H1 (cell line): Measurements from ENCODE around the gene SLC35F1. TPM values are rescaled to one million over a fixed set of nuclear protein-coding genes. Genes with fewer than 3 reads are reported as not detected.

Experiments used
- CTCF ChIA-PET: fragments of 300-600 bp; sonication (Branson Sonifier 250); formaldehyde crosslinking; loops from one replicate; lab custom pipeline; 2021; ENCODE audit not compliant: partially characterized antibody; lab: Charles Lee
- POLR2A ChIA-PET: fragments of 300-600 bp; sonication (Branson Sonifier 250); formaldehyde crosslinking; loops from one replicate; lab custom pipeline; 2021; ENCODE audit warnings: inconsistent platforms; ENCODE audit not compliant: partially characterized antibody; lab: Charles Lee
- DNase-seq, 2 experiments: peaks; one replicate each; pipeline versions ENCODE4 v3.0.0 to v3.0.0-alpha.2; 2010 to 2022; ENCODE audit warnings: low spot score in 2 of 2, low read depth in 1 of 2, mixed read lengths in 1 of 2
- FAIRE-seq: peaks from 2 replicates; lab custom pipeline; 2011; peaks lifted over from hg19 to GRCh38; lab: Jason Lieb, UNC
- H2AFZ ChIP-seq: 2 replicates; pipeline ENCODE4 v1.8.1; 2012; ENCODE audit warnings: low read length, inconsistent platforms
- H2AK5ac ChIP-seq: 2 replicates; pipeline ENCODE4 v1.6.1; 2013; ENCODE audit warnings: low read depth, low read length
- H2BK120ac ChIP-seq: replicated peaks from 2 replicates; pipeline ENCODE3; 2013; ENCODE audit warnings: low read depth, low read length, inconsistent platforms
- H2BK12ac ChIP-seq: 2 replicates; pipeline ENCODE4 v1.6.1; 2013; ENCODE audit warnings: low read depth, low read length
- H2BK15ac ChIP-seq: 2 replicates; pipeline ENCODE4 v1.6.1; 2013; ENCODE audit warnings: low read length
- H2BK20ac ChIP-seq: 2 replicates; pipeline ENCODE4 v1.6.1; 2013; ENCODE audit warnings: low read length
- H2BK5ac ChIP-seq: 2 replicates; pipeline ENCODE4 v1.6.1; 2013; ENCODE audit warnings: low read depth, low read length
- H3K14ac ChIP-seq: 2 replicates; pipeline ENCODE4 v1.6.1; 2013; ENCODE audit warnings: inconsistent platforms; ENCODE audit not compliant: insufficient read length
- H3K18ac ChIP-seq: 2 replicates; pipeline ENCODE4 v1.6.1; 2013; ENCODE audit warnings: low read length; ENCODE audit errors: extremely low read depth
- H3K23ac ChIP-seq: 2 replicates; pipeline ENCODE4 v1.6.1; 2013; ENCODE audit warnings: inconsistent platforms; ENCODE audit not compliant: insufficient read length
- H3K23me2 ChIP-seq: 2 replicates; pipeline ENCODE4 v1.6.1; 2013; ENCODE audit warnings: low read depth, low read length
- H3K27ac ChIP-seq: 2 replicates; pipeline ENCODE4 v1.6.1; 2011; ENCODE audit warnings: low read depth, low read length, inconsistent platforms
- H3K27me3 ChIP-seq, 4 experiments: replicated peaks in 1 of 4; 1 replicate in 1 of 4; 2 replicates in 3 of 4; pipeline versions ENCODE4 v1.6.1 to v1.8.1; 2011 to 2013; ENCODE audit warnings: low read length in 3 of 4, mild to moderate bottlenecking in 3 of 4, inconsistent platforms in 2 of 4, mixed read lengths in 2 of 4, moderate library complexity in 1 of 4; ENCODE audit not compliant: control insufficient read depth in 3 of 4, insufficient read depth in 3 of 4; ENCODE audit errors: extremely low read depth in 1 of 4
- H3K36me3 ChIP-seq, 4 experiments: 2 replicates each; pipeline versions ENCODE4 v1.6.1 to v1.8.1; 2011 to 2013; ENCODE audit warnings: mild to moderate bottlenecking in 4 of 4, low read length in 3 of 4, moderate library complexity in 2 of 4, control low read depth in 1 of 4, inconsistent platforms in 1 of 4; ENCODE audit not compliant: insufficient read depth in 4 of 4, control insufficient read depth in 2 of 4
- H3K4ac ChIP-seq: replicated peaks from 2 replicates; pipeline ENCODE3; 2013; ENCODE audit warnings: low read length, low read depth, mixed read lengths, inconsistent platforms; ENCODE audit not compliant: insufficient read length
- H3K4me1 ChIP-seq, 4 experiments: replicated peaks in 1 of 4; 1 replicate in 1 of 4; 2 replicates in 3 of 4; pipeline versions ENCODE4 v1.6.1 to v1.8.1; 2011 to 2013; ENCODE audit warnings: low read length in 3 of 4, inconsistent platforms in 2 of 4, mixed read lengths in 1 of 4; ENCODE audit not compliant: insufficient read depth in 4 of 4, control insufficient read depth in 3 of 4
- H3K4me2 ChIP-seq, 2 experiments: 2 replicates each; pipeline versions ENCODE4 v1.6.1 to v1.8.1; 2011 to 2013; ENCODE audit warnings: low read depth in 2 of 2, low read length in 2 of 2, control low read depth in 1 of 2, inconsistent platforms in 1 of 2, mild to moderate bottlenecking in 1 of 2; ENCODE audit not compliant: insufficient read depth in 1 of 2
- H3K4me3 ChIP-seq, 4 experiments: fragments of 200-600, 300-600 bp in 1 of 4; sonication (generic), shearing (Covaris generic), sonication (Bioruptor Twin) in 1 of 4; 2 replicates each; pipeline versions ENCODE4 v1.5.1 to v1.8.1; 2011 to 2016; ENCODE audit warnings: low read length in 4 of 4, low read depth in 3 of 4, control low read depth in 2 of 4, inconsistent platforms in 2 of 4, mild to moderate bottlenecking in 2 of 4, mixed read lengths in 1 of 4, moderate library complexity in 1 of 4; ENCODE audit not compliant: insufficient read depth in 2 of 4; ENCODE audit errors: extremely low read depth in 1 of 4
- H3K56ac ChIP-seq: replicated peaks from 2 replicates; pipeline ENCODE3; 2013; ENCODE audit warnings: low read depth, mild to moderate bottlenecking, mixed read lengths, low read length, inconsistent platforms; ENCODE audit not compliant: insufficient read length
- H3K79me1 ChIP-seq: 2 replicates; pipeline ENCODE4 v1.6.1; 2013; ENCODE audit warnings: low read depth, low read length, control low read depth
- H3K79me2 ChIP-seq, 2 experiments: 2 replicates each; pipeline versions ENCODE4 v1.6.1 to v1.8.1; 2012 to 2013; ENCODE audit warnings: low read length in 2 of 2, mild to moderate bottlenecking in 2 of 2, inconsistent platforms in 1 of 2; ENCODE audit not compliant: insufficient read depth in 2 of 2, control insufficient read depth in 1 of 2
- H3K9ac ChIP-seq, 4 experiments: replicated peaks in 1 of 4; 1 replicate in 1 of 4; 2 replicates in 3 of 4; pipeline versions ENCODE4 v1.6.1 to v1.8.1; 2011 to 2013; ENCODE audit warnings: low read depth in 3 of 4, low read length in 3 of 4, control low read depth in 2 of 4, mild to moderate bottlenecking in 2 of 4, moderate library complexity in 2 of 4, inconsistent platforms in 1 of 4; ENCODE audit errors: extremely low read depth in 1 of 4
- H3K9me3 ChIP-seq, 2 experiments: 2 replicates each; pipeline versions ENCODE4 v1.6.1 to v1.8.1; 2012 to 2013; ENCODE audit warnings: mild to moderate bottlenecking in 2 of 2, moderate library complexity in 2 of 2, control low read depth in 1 of 2, inconsistent platforms in 1 of 2, low read depth in 1 of 2, low read length in 1 of 2, mixed read lengths in 1 of 2; ENCODE audit not compliant: insufficient read depth in 2 of 2
- H4K20me1 ChIP-seq, 2 experiments: replicated peaks in 1 of 2; 2 replicates each; pipeline versions ENCODE3 to v1.8.1; 2011 to 2013; ENCODE audit warnings: inconsistent platforms in 2 of 2, low read length in 2 of 2, mild to moderate bottlenecking in 1 of 2; ENCODE audit not compliant: insufficient read depth in 2 of 2, control insufficient read depth in 1 of 2
- H4K5ac ChIP-seq: 2 replicates; pipeline ENCODE4 v1.6.1; 2013; ENCODE audit warnings: low read length, low read depth, mixed read lengths, inconsistent platforms; ENCODE audit not compliant: insufficient read length
- H4K8ac ChIP-seq: 2 replicates; pipeline ENCODE4 v1.8.0; 2013; ENCODE audit warnings: mild to moderate bottlenecking, moderate library complexity, low read length, inconsistent platforms; ENCODE audit not compliant: insufficient read depth; ENCODE audit errors: extremely low read depth
- H4K91ac ChIP-seq: replicated peaks from 2 replicates; pipeline ENCODE3; 2013; ENCODE audit warnings: low read length, mixed read lengths, inconsistent platforms; ENCODE audit not compliant: insufficient read length
- BACH1 ChIP-seq: IDR thresholded peaks from 2 replicates; pipeline ENCODE4 v1.6.1; 2012; ENCODE audit warnings: low read length, improper control_type of control experiment
- BCL11A ChIP-seq, 2 experiments: IDR thresholded peaks; one replicate each; pipeline ENCODE4 v1.6.1; 2011; ENCODE audit warnings: low read depth in 2 of 2, low read length in 2 of 2, mild to moderate bottlenecking in 2 of 2
- EP300 ChIP-seq, 2 experiments: IDR thresholded peaks; 1 replicate in 1 of 2; 2 replicates in 1 of 2; pipeline ENCODE4 v1.6.1; 2011 to 2012; ENCODE audit warnings: low read depth in 2 of 2, low read length in 2 of 2, mild to moderate bottlenecking in 2 of 2, borderline replicate concordance in 1 of 2, inconsistent platforms in 1 of 2, moderate library complexity in 1 of 2
- KDM4A ChIP-seq: IDR thresholded peaks from one replicate; pipeline ENCODE4 v1.7.1; 2012; ENCODE audit warnings: low read depth, mild to moderate bottlenecking, moderate library complexity, low read length, inconsistent platforms; ENCODE audit not compliant: severe bottlenecking
- KDM5A ChIP-seq: fragments of 200-600 bp; IDR thresholded peaks from 2 replicates; pipeline ENCODE4 v1.7.1; 2012; ENCODE audit warnings: mild to moderate bottlenecking, low read length, inconsistent platforms, mixed read lengths
- MAFK ChIP-seq: IDR thresholded peaks from 2 replicates; pipeline ENCODE4 v1.6.1; 2012; ENCODE audit warnings: low read depth, mild to moderate bottlenecking, improper control_type of control experiment, low read length
- NANOG ChIP-seq: IDR thresholded peaks from 2 replicates; pipeline ENCODE4 v1.6.1; 2011; ENCODE audit warnings: low read length, low read depth, mild to moderate bottlenecking, inconsistent platforms; ENCODE audit not compliant: insufficient read depth, poor library complexity, severe bottlenecking
- SP1 ChIP-seq: IDR thresholded peaks from 2 replicates; pipeline ENCODE4 v1.6.1; 2011; ENCODE audit warnings: low read depth, low read length
- SRF ChIP-seq: IDR thresholded peaks from 2 replicates; pipeline ENCODE4 v1.6.1; 2011; ENCODE audit warnings: mild to moderate bottlenecking, low read depth, low read length, moderate library complexity
- SUZ12 ChIP-seq: fragments of 200-600 bp; sonication (generic); IDR thresholded peaks from 2 replicates; pipeline ENCODE4 v1.6.1; 2012; ENCODE audit warnings: mild to moderate bottlenecking, inconsistent platforms, low read length, moderate library complexity, mixed read lengths
- TAF1 ChIP-seq: IDR thresholded peaks from 2 replicates; pipeline ENCODE4 v1.6.1; 2011; ENCODE audit warnings: mild to moderate bottlenecking, low read depth, low read length
- TEAD4 ChIP-seq: IDR thresholded peaks from 2 replicates; pipeline ENCODE4 v1.6.1; 2012; ENCODE audit warnings: low read depth, low read length, inconsistent platforms, mixed read lengths
- WGBS, 2 experiments: shearing (Covaris generic) in 1 of 2; methylation state at CpG; one replicate each; pipeline versions ENCODE4 v1.1.6 to v1.1.7; 2013 to 2015; ENCODE audit warnings: low lambda C conversion rate in 2 of 2, mixed read lengths in 2 of 2, inconsistent platforms in 1 of 2, low coverage in 1 of 2, missing lambda C conversion rate in 1 of 2; ENCODE audit not compliant: insufficient replicate concordance in 2 of 2, insufficient coverage in 1 of 2, insufficient read length in 1 of 2; ENCODE audit errors: extremely low coverage in 1 of 2, missing lambda C conversion rate in 1 of 2; 5-methylcytosine and 5-hydroxymethylcytosine counted together
- polyA plus RNA-seq, 7 experiments: library from polyadenylated mRNA; depleted of rRNA in 3 of 7; stranded (reverse) in 5 of 7; unstranded in 2 of 7; fragments of >200 nt in 5 of 7; fragments of 200-250 nt in 2 of 7; gene quantifications; 1 replicate in 5 of 7; 2 replicates in 1 of 7; 4 replicates in 1 of 7; pipeline versions ENCODE4 v1.2.1 to v1.2.3, GENCODE V29; 2011 to 2013; ENCODE audit warnings: missing spikeins in 2 of 7, mixed read lengths in 2 of 7
- total RNA-seq: library from RNA; stranded (reverse); fragmentation: NEBNext Ultra II Directional; extraction: Animal tissue kit (Norgen Biotek cat#: 25700); gene quantifications from 2 replicates; pipeline ENCODE4 v1.2.1, GENCODE V29; 2021

SLC35F1 gene
- total and polyA plus RNA-seq, 2 of the 8 experiments (the other 6 are each of a cell fraction or from before 2014, with no cell fraction given) = 7.0 to 10.0 TPM

DNA sequence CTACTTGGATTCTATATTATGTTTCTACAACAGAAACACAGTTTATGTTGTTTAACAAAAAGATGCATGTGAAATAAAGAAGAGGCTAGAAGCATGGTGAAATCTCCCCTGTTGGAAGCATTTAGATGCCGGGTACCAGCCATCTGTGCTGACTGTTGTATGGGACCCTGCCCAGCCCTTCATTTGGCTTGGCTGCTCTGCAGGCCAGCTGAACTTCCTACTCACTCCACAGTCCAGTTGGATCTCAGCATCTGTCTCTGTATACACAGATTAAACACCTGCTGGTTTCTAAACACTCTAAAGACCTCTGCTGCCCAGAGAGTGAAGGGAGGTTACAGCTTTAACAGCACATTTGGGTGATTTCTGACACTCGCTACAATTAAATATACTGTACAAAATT, 228.3 kb downstream of the SLC35F1 start:
- H4K8ac ChIP-seq = no peak overlapping the region
- no peaks in the 10 kb centered on the region for H3K9me3 ChIP-seq
- no peak for DNase-seq
- H3K79me2 ChIP-seq = no peaks in the 10 kb centered on the region
- no peak overlapping the region for H2BK20ac ChIP-seq
- H3K79me1 ChIP-seq = no peaks in the 10 kb centered on the region
- H3K23me2 ChIP-seq = no peaks in the 10 kb centered on the region
- no peak overlapping the region for H3K4ac ChIP-seq
- no peak overlapping the region for H3K9ac ChIP-seq
- H3K36me3 ChIP-seq = no peaks in the 10 kb centered on the region
- no peak overlapping the region for H4K5ac ChIP-seq
- H3K4me3 ChIP-seq = no peak overlapping the region
- TF ChIP-seq BCL11A (IDR thresholded peaks at IDR 0.05; ENCODE audit: low read depth in 2 of 2, low read length in 2 of 2) = no peak
- no peak for TF ChIP-seq SP1
- no peak for TF ChIP-seq TAF1
- no peak for TF ChIP-seq SRF
- no peak for TF ChIP-seq BACH1
- no peak for TF ChIP-seq SUZ12
- no peak for TF ChIP-seq NANOG
- no peak for TF ChIP-seq KDM4A
- TF ChIP-seq TEAD4 = no peak
- no peak for TF ChIP-seq MAFK
- no peak for TF ChIP-seq EP300 (IDR thresholded peaks at IDR 0.05; ENCODE audit: borderline replicate concordance in 1 of 2, low read depth in 2 of 2, low read length in 2 of 2)
- no peak for TF ChIP-seq KDM5A
- no peak overlapping the region for H3K23ac ChIP-seq
- H2BK12ac ChIP-seq = no peak overlapping the region
- 93% methylated on average over 2 of the region's 2 CpGs; no CpG with 5 or more reads in 1 of the 2 experiments for WGBS, 2 experiments
- no peak overlapping the region for H2AFZ ChIP-seq
- POLR2A ChIA-PET = no interaction called here
- H2AK5ac ChIP-seq = no peak overlapping the region
- FAIRE-seq = no peak
- H2BK15ac ChIP-seq = no peak overlapping the region
- no peak overlapping the region for H3K27ac ChIP-seq
- no peak overlapping the region for H2BK5ac ChIP-seq
- no peak overlapping the region for H2BK120ac ChIP-seq
- H3K27me3 ChIP-seq = no peaks in the 10 kb centered on the region
- H3K18ac ChIP-seq = no peak overlapping the region
- H4K91ac ChIP-seq = no peak overlapping the region
- H3K56ac ChIP-seq = no peak overlapping the region
- CTCF ChIA-PET = no interaction called here
- no peaks in the 10 kb centered on the region for H4K20me1 ChIP-seq
- no peak overlapping the region for H3K14ac ChIP-seq
- H3K4me2 ChIP-seq = no peak overlapping the region
- H3K4me1 ChIP-seq = no peaks in the 10 kb centered on the region
